GF-D8 (cell line): ENCODE data around the gene PRRC2A.

Experiments
- DNase-seq: peaks from one replicate; lab custom pipeline; 2025; lab: John Stamatoyannopoulos, UW

PRRC2A gene

GRCh38 chr6:31652925-31653724 is 32.6 kb downstream of the PRRC2A start:
- no peak for DNase-seq

- DNase-seq = no peak
These were observed 34.2 kb downstream of the PRRC2A start for GRCh38 chr6:31654574-31655348.

GRCh38 chr6:31655349-31656237 is 35.1 kb downstream of the PRRC2A start, which contains the start of gene APOM:
Gene APOM (plus strand): TSS chr6:31655894. CDS start chr6:31655967, 73 bp downstream.
- DNase-seq = no peak

- no peak for DNase-seq
These were observed 37.1 kb downstream of the PRRC2A start for GRCh38 chr6:31657406-31658157.

- no peak for DNase-seq
These were observed 37.7 kb downstream of the PRRC2A start for GRCh38 chr6:31658158-31658688.

GRCh38 chr6:31658983-31659648 is 38.6 kb downstream of the PRRC2A start:
- no peak for DNase-seq

GRCh38 chr6:31659649-31660380 is 39.3 kb downstream of the PRRC2A start:
- DNase-seq = peak; percentile 16

GRCh38 chr6:31660381-31661261 is 40.1 kb downstream of the PRRC2A start, which contains the start of gene C6orf47:
Gene C6orf47 (minus strand): TSS chr6:31660778. CDS start chr6:31659947, 831 bp downstream.
- peak; percentile 67 for DNase-seq

GRCh38 chr6:31661262-31662123 is 41.0 kb downstream of the PRRC2A start:
- DNase-seq = no peak

GRCh38 chr6:31662124-31662723 is 41.7 kb downstream of the PRRC2A start:
- DNase-seq = no peak

GRCh38 chr6:31663126-31663960 is 42.8 kb downstream of the PRRC2A start:
- no peak for DNase-seq

- DNase-seq = no peak
These were observed 43.7 kb downstream of the PRRC2A start for GRCh38 chr6:31663961-31664789.

GRCh38 chr6:31664790-31665500 is 44.4 kb downstream of the PRRC2A start, which contains the start of gene GPANK1:
Gene GPANK1 (minus strand): TSS chr6:31664997. CDS start chr6:31664478, 519 bp downstream.
- peak; percentile 88 for DNase-seq

GRCh38 chr6:31665501-31666336 is 45.2 kb downstream of the PRRC2A start, which contains the start of gene CSNK2B:
Gene CSNK2B (plus strand): TSS chr6:31666080. CDS start chr6:31666832, 752 bp downstream.
- DNase-seq = peak; percentile 96
